ENCODE data around the gene RAC2.

The RAC2 gene

DNA sequence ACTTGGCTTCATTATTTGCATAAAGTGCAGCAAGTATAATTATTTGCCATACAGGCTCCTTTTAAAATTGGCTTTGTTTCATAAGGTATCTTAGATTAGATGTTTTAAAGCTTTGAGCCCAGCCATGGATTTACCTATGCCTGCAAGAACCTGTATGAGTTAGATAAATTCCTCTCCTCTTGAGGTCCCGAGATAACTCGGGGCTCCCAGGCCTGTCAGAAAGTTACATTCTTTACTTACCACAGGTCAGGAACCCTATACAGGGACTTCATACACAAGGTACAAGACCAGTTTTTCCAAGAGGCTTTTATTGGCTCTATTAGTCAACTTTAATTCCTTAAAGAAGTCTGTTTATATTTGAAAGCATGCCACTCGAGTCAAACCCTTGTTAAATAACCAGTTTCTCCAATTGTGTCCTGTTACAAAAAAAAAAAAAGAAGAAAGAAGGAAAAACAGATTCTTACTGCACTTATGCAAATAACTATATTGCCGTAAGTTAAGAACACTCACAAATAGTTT is 53.7 kb downstream of the RAC2 start:
- TF ChIP-seq, protein P1, sequence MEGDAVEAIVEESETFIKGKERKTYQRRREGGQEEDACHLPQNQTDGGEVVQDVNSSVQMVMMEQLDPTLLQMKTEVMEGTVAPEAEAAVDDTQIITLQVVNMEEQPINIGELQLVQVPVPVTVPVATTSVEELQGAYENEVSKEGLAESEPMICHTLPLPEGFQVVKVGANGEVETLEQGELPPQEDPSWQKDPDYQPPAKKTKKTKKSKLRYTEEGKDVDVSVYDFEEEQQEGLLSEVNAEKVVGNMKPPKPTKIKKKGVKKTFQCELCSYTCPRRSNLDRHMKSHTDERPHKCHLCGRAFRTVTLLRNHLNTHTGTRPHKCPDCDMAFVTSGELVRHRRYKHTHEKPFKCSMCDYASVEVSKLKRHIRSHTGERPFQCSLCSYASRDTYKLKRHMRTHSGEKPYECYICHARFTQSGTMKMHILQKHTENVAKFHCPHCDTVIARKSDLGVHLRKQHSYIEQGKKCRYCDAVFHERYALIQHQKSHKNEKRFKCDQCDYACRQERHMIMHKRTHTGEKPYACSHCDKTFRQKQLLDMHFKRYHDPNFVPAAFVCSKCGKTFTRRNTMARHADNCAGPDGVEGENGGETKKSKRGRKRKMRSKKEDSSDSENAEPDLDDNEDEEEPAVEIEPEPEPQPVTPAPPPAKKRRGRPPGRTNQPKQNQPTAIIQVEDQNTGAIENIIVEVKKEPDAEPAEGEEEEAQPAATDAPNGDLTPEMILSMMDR (IDR thresholded peaks at IDR 0.05): no peak
- no peak for DNase-seq (ENCODE audit: low spot score)
- Histone ChIP-seq H3K27ac (no peak overlapping the region), H3K4me3 (no peak overlapping the region)

DNA sequence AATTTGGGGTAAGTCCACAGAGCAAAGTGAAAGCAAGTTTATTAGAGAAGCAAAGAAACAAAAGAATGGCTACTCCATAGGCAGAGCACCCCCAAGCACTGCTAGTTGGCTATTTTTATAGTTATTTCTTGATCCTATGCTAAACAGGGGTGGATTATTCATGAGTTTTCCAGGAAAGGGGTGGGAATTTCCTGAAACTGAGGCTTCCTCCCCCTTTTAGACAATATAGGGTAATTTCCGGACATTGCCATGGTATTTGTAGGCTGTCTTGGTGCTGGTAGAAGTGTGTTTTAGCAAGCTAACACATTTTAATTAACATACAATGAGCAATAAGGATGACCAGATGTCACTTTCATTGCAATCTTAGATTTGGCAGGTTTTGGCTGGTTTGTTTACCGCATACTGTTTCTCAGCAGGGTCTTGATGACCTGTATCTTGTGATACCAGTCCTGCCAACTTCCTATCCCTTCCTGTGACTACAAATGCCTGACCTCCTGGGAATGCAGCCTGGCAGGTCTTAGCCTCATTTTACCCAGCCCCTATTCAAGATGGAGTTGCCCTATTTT is 55.1 kb downstream of the RAC2 start:
- no peak for DNase-seq (ENCODE audit: low spot score)
- H3K4me3 ChIP-seq: peak overlapping the region; percentile 61
- TF ChIP-seq, protein P1 (IDR thresholded peaks at IDR 0.05): no peak
- H3K27ac ChIP-seq: peak overlapping the region in 1 of 2 donors; percentile 83

DNA sequence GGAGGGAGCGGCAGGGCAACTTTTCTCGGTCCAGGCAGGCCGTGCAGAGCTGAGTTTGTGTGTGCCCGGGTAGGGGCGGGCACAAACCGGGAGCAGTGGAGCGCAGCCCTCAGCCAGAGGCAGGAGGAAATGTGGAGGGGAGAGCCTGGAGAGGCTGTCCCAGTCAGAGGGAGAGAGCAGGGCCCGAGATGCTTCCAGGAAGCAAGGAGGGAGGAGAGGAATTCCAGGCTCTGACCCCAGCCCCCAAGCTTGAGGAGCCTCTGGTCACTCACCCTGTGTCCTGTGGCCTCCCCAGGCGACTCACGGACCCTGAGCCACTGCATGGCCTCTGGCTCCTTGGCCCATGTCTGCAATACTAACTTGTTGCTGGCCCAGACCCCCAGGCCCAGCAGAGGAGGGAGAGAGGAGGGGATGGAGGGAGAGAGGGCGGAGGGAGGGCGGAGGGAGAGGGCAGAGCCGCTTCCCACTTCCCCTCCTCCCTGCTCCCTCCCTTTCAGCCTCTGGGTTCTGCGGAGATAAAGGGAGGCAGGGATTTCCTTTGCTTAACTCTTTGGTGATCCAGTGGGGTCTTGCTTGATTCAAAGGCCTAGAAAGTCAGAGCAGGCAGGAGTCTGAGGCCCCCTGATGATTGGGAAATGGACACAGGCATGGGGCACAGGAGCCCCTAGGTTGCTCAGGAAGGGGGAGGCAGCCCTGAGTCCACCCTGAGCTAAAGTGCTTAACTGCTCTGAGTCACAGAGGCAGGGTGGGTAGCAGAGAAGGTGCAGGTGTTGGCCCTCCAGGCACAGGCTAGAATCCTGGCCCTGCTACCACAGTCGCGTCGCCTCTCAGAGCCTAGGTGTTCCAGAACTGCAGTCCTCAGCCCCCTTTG is 55.9 kb downstream of the RAC2 start, which contains the start of gene C1QTNF6:
Gene C1QTNF6, minus strand, starts transcription at position 357 of the 871 bp plus-strand sequence. Its CDS starts 34 bp downstream, at position 323.
- peak within 1 kb of the TSS; percentile 8 to 83 for H3K27ac ChIP-seq
- TF ChIP-seq, protein P1 (IDR thresholded peaks at IDR 0.05): no peak
- H3K4me3 ChIP-seq: peak within 1 kb of the TSS; percentile 61
- DNase-seq (ENCODE audit: low spot score): no peak

DNA sequence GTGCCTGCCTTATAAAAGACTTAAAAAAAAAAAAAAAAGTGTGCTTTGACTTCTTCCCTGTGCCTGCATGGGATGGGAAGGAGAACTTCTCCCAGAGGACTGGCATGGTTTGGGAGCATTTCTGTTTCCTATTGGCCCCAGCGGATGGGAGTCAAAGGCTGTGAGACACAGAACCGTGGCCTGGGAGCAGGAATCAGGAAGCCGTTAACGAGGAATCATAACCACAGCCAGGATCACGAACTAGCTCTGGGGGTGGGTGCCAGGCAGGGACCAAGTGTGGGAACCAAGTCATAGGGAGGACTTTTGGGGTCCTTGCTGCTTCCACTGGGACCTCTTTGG is 56.5 kb downstream of the RAC2 start:
- H3K27ac ChIP-seq: peak overlapping the region; percentile 8 to 83
- H3K4me3 ChIP-seq: peak overlapping the region; percentile 61
- no peak for DNase-seq (ENCODE audit: low spot score)
- TF ChIP-seq, protein P1 (IDR thresholded peaks at IDR 0.05): no peak

DNA sequence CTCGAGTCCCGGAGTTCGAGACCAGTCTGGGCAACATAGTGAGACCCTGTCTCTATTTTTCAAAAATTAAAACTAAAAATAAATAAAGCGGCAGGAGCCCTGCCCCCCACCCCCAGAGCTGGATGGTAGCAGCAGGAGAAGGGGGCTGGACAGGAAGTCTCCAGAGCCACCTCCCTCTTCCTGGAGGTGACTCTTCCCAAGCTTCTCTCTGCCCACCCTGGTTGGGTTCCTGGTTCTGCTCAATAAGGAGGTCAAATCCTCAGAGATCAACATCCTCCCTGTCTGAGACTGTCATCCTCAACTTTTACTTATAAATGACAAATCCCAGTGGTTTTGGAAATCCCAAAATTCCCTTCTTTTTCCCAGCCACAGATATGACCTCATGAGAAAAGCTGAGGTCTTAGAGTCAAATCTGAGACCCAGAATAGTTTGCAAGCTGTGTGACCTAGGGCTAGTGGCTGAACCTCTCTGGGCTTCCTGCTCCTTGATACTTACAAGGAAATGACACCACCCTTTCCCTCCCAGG is 57.0 kb downstream of the RAC2 start:
- DNase-seq (ENCODE audit: low spot score): no peak
- peak overlapping the region; percentile 8 to 83 for H3K27ac ChIP-seq
- H3K4me3 ChIP-seq: peak overlapping the region; percentile 61
- TF ChIP-seq, protein P1 (IDR thresholded peaks at IDR 0.05): no peak

DNA sequence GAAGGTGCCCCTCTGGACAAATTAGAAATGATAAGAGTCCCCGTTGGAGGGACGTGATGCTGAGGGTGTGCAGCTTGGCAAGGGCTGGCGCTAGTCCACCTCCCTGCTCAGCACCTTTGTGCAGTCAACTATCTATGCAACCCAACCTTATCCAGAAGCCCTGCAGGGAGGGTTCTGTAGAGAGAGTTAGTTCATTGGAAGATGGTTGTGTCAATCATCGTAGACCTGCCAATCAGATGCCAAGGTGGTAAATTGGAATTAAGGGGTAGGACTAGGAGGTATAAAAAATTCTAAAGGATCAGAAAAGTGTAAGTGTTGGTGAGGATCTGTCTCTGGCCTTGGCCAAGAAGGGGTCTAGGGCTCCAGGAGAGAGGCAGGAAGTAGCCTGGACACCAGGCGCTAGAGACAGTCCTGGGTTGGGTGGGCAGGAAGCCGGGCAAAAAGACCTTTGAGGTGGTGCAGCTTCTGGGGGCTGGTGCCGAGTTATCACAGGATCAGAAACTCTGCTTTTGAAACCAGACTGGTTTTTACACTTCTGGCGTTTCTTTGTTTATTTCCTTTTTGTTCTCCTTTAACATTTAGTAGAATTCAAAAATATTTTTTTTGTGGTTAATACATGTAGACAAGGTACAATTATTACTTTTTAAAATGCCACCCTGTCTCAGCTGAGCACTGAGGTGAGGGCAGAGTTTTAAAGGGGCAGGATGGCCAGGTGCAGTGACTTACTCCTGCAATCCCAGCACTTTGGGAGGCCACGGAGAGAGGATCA is 57.7 kb downstream of the RAC2 start:
- DNase-seq (ENCODE audit: low spot score): no peak
- TF ChIP-seq, protein P1 (IDR thresholded peaks at IDR 0.05): no peak
- no peak overlapping the region for H3K27ac ChIP-seq
- H3K4me3 ChIP-seq: no peak overlapping the region

All from coronary artery (tissue), 2 donors.